GM21423 (cell line): ENCODE measurements around the gene FASTK.

Source experiments
- ATAC-seq: cut with Tn5 transposase; IDR thresholded peaks from one replicate; pipeline ENCODE4 v1.9.1; 2021; ENCODE audit warnings: mild to moderate bottlenecking, moderate library complexity; ENCODE audit not compliant: unreplicated experiment

Gene FASTK

GRCh38 chr7:151080522-151081169 is at the start of gene FASTK:
TSS of gene FASTK (minus strand) at chr7:151080809. CDS start at chr7:151080766, 43 bp downstream.
- peak; percentile 70 for ATAC-seq

GRCh38 chr7:151129960-151130591 is 49.5 kb upstream of the FASTK start:
- no peak for ATAC-seq

GRCh38 chr7:151129117-151129959 is 48.7 kb upstream of the FASTK start:
- no peak for ATAC-seq

- no peak for ATAC-seq
Observed at GRCh38 chr7:151128716-151129115, 48.1 kb upstream of the FASTK start.

GRCh38 chr7:151128144-151128543 is 47.5 kb upstream of the FASTK start:
- ATAC-seq = no peak

- ATAC-seq = no peak
Observed at GRCh38 chr7:151126491-151127137, 46.0 kb upstream of the FASTK start.

- ATAC-seq = no peak
Observed at GRCh38 chr7:151125846-151126481, 45.4 kb upstream of the FASTK start.

GRCh38 chr7:151125470-151125845 is 44.8 kb upstream of the FASTK start:
- no peak for ATAC-seq

GRCh38 chr7:151124899-151125399 is 44.3 kb upstream of the FASTK start:
- no peak for ATAC-seq

- no peak for ATAC-seq
Observed at GRCh38 chr7:151124481-151124880, 43.9 kb upstream of the FASTK start.

- peak; percentile 72 for ATAC-seq
Observed at GRCh38 chr7:151123822-151124464, 43.3 kb upstream of the FASTK start.

- no peak for ATAC-seq
Observed at GRCh38 chr7:151123158-151123821, 42.7 kb upstream of the FASTK start.

GRCh38 chr7:151122796-151123157 is 42.2 kb upstream of the FASTK start:
- no peak for ATAC-seq

GRCh38 chr7:151122276-151122675 is 41.7 kb upstream of the FASTK start:
- ATAC-seq = no peak

GRCh38 chr7:151121380-151122170 is 41.0 kb upstream of the FASTK start:
- no peak for ATAC-seq

GRCh38 chr7:151120896-151121295 is 40.3 kb upstream of the FASTK start:
- no peak for ATAC-seq

GRCh38 chr7:151119902-151120301 is 39.3 kb upstream of the FASTK start:
- no peak for ATAC-seq

GRCh38 chr7:151119055-151119415 is 38.4 kb upstream of the FASTK start:
- no peak for ATAC-seq
